Stimulated activated CD4-positive, alpha-beta T cell treated with anti-CD3 and anti-CD28 coated beads, TNF-alpha, amount 100 ng/mL, for 1 hour (primary cell): ENCODE measurements around the gene OR4C3.
A peak's percentile ranks its signal among the peaks of the same experiment; 100 is the strongest.
"Not testable (repeated sequence)": the region's sequence is repeated elsewhere in the genome, so short reads cannot be mapped to it uniquely, and the experiment has no call there.

Source experiments
- DNase-seq, 3 donors: peaks; one replicate each; pipeline ENCODE4 v3.0.0-alpha.2; 2020; ENCODE audit warnings: low read depth in 3 of 3, low spot score in 1 of 3

Gene OR4C3

DNA sequence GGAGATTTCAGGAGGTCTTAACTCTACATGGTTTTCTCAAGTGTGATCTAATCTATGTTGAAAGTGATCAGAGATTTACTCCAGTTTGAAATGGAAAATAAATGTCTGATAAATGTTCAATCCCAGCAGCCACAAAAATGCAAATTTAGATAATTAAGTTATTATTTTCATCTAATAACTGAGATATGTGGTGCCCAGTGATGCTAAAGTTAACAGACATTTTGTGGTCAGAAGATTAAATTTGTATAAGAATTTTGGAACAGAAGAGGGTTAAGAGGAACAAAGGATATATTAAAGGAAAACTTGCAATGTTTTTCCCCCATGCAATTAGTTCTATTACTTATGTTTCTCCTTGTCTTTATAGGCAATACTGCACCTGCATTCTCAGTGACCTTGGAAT, at the start of gene OR4C3:
TSS of gene OR4C3 (plus strand) at position 301 of the 400 bp plus-strand sequence. CDS start 102 bp downstream, outside the sequence.
- DNase-seq = not testable (repeated sequence)

DNA sequence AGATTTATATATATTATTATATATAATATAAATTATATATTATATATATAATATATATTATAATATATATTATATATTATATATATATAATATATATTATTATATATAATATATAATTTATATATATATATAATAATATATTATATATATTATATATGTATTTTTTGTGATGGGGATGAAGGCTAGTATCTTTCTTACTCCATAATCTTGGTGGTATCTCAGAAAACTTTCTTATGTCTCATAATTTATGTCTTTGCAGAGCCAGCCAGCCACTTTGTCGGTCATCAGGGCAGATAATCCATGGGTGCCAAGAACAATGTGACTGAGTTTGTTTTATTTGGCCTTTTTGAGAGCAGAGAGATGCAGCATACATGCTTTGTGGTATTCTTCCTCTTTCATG, 18.8 kb upstream of the OR4C3 start, which contains the start of gene OR4S1:
TSS of gene OR4S1 (plus strand) at position 301 of the 400 bp plus-strand sequence. CDS start at position 301, 0 bp downstream.
- DNase-seq = no peak

DNA sequence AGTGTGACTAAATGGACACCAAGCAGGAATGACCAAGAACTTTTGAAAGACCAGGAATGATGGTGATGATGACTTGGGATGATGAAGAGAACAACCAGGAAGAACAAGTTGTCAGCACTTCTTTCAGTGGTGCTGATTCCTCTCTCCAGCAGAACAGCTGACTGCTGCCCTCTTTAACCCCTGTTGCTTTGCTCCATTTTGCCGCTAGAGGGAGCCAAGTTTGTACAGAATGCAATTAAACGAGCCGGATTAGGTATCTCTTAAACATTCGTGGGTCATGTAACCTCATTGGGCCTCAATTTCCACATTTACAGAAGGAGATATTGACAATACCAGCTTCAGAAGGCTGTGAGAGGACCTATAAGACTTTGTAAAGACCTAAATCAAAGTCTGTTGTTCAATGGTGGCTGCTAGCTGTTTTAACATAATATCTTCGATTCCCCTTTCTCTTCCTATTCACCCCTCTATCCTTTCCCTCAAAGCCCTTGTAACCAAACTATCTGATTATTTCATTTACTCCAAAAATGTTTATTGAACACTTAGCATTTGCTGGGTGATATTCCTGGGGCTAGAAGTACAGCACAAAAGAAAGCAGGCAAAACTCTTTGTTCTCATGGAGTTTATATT, 16.8 kb upstream of the OR4C3 start:
- peak; percentile 14 to 45 (median 28) for DNase-seq

DNA sequence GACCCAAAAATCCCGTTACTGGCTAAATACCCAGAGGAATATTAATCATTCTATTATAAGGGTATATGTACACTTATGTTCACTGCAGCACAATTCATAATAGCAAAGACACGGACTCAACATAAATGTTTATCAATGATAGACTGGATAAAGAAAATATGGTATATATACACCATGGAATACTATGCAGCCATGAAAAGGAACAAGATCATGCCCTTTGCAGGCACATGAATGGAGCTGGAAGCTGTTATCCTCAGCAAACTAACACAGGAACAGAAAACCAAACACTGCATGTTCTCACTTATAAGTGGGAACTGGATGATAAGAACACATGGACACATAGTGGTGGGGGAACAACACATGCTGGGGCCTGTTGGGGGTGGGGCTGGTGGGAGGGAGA, 11.1 kb upstream of the OR4C3 start:
- not testable (repeated sequence) for DNase-seq

DNA sequence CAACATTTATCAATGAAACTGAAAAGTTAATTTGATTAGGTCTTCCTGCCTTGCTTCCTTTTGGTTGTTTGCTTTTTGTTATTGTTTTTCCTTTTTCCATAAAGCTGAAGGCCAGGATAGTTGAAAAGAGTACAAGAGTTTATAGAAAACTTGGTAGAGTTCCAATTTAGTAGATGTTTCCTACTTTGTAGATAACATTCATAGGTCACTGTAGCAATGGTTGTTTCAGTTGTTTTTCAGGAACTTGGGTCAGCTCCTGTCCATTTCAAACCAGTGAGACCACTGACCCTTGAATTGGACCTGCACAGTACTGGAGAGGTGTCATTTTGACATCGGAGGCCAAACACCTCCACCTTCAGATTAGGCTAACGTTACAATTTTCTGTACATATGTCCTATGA, 4.9 kb upstream of the OR4C3 start:
- DNase-seq = not testable (repeated sequence)

DNA sequence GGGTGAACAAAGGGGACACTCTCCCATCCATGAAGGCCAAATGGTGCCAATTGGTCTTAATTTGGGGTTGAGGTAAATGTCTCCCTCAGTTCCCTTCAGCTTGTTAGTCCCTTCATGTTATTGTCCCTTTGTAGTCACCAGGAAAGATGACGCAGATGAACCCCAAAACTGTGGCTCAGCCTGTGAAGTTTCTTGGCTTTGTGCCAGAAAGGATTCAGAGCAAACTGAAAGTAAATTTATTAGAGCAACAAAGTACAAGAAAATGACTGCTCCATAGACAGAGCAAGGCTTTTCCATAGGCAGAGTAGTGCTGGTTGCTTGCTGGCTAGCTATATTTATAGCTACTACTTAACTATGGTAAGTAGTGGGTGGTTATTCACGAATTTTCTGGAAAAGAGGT, 16.7 kb downstream of the OR4C3 start:
- DNase-seq = no peak

DNA sequence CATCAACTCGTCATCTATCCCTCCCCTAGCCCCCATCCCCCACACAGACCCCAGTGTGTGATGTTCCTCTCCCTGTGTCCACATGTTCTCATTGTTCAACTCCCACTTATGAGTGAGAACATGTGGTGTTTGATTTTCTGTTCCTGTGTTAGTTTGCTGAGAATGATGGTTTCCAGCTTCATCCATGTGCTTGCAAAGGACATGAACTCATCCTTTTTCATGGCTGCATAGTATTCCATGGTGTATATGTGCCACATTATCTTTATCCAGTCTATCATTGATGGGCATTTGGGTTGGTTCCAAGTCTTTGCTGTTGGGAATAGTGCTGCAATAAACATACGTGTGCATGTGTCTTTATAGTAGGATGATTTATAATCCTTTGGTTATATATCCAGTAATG, 17.8 kb downstream of the OR4C3 start:
- DNase-seq = not testable (repeated sequence)

DNA sequence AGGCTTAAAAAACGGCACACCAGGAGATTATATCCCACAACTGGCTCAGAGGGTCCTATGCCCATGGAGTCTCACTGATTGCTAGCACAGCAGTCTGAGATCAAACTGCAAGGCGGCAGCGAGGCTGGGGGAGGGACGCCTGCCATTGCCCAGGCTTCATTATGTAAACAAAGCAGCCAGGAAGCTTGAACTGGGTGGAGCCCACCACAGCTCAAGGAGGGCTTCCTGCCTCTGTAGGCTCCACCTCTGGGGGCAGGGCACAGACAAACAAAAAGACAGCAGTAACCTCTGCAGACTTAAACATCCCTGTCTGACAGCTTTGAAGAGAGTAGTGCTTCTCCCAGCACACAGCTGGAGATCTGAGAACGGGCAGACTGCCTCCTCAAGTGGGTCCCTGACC, 21.6 kb downstream of the OR4C3 start:
- not testable (repeated sequence) for DNase-seq

DNA sequence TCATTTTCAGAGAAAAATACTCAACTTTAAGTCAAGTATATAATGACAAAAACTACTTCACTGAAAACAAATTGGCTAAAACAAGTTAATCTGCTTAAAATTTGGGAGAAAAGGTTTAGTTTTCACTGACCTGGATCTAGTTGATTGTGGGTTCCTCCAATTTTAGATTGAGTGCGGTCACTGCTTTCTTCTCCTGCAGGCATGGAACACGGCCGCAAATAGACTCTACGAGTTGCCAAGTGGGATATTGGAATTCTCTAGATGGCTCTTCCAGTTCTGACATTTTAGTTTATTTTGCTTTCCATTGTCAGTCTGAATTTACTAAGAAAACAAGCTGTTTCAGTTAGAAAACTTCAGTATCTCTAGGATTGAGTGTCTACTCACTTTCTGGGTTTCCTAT, 29.3 kb downstream of the OR4C3 start:
- no peak for DNase-seq

DNA sequence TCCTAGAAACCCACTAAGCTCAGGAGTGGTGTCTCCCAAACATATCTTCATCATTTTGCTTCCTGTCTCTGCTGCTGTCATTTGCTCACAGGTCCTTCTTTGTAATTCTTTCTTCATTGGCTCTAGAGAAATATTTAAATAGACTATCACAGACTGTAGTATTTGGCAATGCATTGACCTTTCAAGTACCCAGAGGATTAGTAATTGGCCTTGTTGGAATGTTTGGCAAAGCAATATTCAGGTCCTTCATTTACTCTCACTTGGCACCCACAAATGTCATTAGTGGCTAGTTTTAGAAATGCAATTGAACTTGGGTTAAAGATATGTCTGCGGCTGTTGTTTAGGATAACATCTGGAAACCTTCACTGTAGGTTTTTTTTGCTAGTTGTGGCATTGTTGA, 30.0 kb downstream of the OR4C3 start:
- no peak for DNase-seq

DNA sequence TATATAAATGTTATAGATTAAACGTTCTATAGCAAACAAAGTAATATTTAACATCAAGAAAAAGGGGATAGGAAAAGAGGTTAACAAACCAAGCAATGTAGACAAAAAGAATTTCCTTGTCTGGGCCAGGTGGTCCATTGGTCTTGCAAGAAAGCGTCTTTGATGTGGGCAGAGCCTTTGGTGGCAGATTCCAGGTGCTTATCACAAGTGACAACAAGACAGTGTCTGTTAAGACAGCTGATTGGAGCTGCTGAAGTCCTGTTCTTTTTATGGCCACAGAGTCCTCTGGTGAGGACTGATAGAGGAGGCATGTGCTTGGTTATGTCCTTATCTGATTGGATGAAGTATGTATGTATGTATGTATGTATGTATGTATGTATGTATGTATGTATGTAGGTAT, 36.6 kb downstream of the OR4C3 start:
- DNase-seq = not testable (repeated sequence)

DNA sequence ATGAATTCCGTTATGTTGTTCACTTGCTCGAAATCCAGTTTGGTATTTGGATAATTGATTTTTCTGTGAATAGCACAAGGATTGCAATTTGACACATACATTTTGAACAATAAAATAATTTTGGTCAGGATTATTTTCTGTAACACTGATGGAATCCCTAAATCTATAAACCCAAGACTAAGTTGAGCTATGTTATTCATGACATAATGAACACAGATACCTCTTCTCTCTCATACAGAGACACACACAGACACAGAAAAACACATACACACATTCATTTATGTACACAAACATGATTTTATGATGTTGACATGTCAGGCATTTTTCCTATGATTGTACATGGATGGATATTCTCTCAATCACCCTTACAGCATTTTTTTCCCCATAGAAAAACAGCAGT, 41.6 kb downstream of the OR4C3 start, which contains the start of gene OR4C5:
TSS of gene OR4C5 (minus strand) at position 101 of the 400 bp plus-strand sequence. CDS start at position 101, 0 bp downstream.
- no peak for DNase-seq
